IPS DF 4.7 (cell line): ENCODE measurements around the gene RPL15.
"Not testable (repeated sequence)": the region's sequence is repeated elsewhere in the genome, so short reads cannot be mapped to it uniquely, and the experiment has no call there.

ENCODE experiments used
- DNase-seq: peaks from one replicate; pipeline ENCODE4 v3.0.0-alpha.2; 2013; ENCODE audit warnings: low spot score; ENCODE audit errors: extremely low read depth

The RPL15 gene

DNA sequence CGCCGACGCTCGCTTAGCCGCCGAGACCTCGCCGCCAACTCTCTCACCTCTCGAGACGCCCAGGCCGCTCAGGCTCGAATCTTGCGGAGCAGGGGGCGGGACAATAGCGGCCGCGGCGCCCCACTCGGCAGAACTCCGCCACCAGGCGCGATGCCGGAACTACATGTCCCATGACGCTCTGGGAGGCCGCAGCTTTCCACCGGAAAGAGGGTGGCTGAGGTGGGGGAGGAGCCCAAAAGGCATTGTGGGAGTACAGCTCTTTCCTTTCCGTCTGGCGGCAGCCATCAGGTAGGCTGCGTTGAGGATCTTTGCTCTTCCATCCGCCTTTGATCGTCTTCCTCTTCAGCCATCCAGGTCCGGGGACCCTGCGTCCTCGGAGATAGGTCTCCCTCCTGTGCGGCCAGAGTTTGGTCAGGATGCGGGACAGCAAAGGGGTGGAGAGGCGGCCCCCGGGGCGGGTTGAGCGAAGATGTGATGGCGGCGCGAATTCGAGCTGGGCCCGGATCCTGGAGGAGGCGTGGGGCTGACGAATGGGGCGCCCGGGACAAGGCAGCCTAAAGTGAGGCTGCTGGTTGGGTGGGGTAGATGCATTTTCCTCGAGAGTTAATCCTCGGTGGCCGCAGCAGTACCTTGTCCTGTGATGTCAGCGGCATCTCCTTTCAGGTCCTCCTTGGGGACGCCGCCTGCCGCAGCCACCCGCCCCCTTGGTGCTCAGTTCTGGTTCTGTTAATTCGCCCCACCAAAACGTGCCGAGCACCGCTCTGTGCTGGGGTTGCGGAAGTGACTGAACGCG lies at the start of gene RPL15, which contains the start of gene NKIRAS1:
TSS of gene RPL15 (plus strand) at position 247 of the 793 bp plus-strand sequence. CDS start 728 bp downstream, outside the sequence.
TSS of gene NKIRAS1 (minus strand) at position 105 of the 793 bp plus-strand sequence. CDS start 6,086 bp downstream, outside the sequence.
- peak; percentile 86 for DNase-seq

DNA sequence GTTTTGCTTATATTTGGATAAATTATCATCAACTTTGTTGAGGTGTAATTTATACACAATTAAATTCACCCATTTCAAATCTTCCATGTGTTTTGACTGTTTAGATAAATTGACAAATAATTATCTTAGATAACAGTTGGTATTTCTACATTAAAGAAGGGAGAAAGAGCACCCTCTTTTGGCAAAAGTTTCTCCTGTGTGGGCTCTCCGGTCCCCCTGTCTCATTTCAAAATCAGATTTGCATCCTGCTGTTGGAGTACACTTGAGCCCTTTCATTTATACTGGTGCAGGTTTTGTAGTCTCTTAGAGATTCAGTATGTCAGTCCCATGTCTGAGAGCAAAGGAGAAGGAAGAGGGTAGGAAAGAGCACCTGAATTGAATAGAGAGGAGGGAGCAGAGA lies 49.5 kb upstream of the RPL15 start:
- no peak for DNase-seq

- no peak for DNase-seq
Observed at GRCh38 chr3:23867838-23868237, 49.1 kb upstream of the RPL15 start.

DNA sequence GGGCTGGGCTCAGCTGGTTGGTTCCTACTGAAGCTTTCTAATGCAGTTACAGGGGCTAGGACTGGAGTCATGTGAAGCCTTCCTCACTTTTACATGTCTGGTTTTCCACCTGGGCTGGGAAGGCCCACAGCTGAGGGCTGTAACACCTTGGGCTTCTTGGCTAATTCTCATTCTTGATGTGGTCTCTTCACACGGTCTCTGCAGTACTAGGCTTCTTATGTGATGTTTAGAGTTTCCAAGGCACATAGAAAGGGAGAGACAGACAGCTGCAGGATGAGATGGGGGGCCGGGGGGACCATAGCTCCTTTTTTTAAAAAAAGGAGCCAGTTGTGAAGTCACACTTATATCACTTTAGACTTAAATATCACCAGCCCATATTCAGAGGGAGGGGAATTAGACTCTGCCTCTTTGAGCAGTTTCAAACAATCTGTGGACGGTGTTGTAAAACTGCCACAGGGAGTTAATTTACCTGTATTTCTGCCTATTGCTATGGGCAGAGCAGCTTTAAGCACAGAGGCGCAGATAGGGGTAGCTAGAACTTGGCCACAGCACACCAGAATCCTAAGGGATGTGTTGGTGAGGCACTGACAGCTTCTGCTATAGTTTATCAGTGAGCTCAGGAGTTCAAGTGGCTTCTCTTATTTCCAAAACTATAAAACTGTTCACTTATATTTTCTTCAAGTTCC lies 46.8 kb upstream of the RPL15 start:
- no peak for DNase-seq

DNA sequence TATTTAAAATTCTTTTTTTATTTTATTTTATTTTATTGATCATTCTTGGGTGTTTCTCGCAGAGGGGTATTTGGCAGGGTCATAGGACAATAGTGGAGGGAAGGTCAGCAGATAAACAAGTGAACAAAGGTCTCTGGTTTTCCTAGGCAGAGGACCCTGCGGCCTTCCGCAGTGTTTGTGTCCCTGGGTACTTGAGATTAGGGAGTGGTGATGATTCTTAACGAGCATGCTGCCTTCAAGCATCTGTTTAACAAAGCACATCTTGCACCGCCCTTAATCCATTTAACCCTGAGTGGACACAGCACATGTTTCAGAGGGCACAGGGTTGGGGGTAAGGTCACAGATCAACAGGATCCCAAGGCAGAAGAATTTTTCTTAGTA lies 46.3 kb upstream of the RPL15 start:
- DNase-seq: not testable (repeated sequence)

DNA sequence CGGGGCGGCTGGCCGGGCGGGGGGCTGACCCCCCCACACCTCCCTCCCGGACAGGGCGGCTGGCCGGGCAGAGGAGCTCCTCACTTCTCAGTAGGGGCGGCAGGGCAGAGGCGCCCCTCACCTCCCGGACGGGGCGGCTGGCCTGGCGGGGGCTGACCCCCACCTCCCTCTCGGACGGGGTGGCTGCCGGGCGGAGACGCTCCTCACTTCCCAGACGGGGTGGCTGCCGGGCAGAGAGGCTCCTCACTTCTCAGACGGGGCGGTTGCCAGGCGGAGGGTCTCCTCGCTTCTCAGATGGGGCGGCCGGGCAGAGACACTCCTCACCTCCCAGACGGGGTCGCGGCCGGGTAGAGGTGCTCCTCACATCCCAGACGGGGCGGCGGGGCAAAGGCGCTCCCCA lies 45.6 kb upstream of the RPL15 start:
- DNase-seq: not testable (repeated sequence)

GRCh38 chr3:23872330-23872729 lies 44.6 kb upstream of the RPL15 start:
- no peak for DNase-seq

- no peak for DNase-seq
Observed at GRCh38 chr3:23873941-23874340, 43.0 kb upstream of the RPL15 start.

DNA sequence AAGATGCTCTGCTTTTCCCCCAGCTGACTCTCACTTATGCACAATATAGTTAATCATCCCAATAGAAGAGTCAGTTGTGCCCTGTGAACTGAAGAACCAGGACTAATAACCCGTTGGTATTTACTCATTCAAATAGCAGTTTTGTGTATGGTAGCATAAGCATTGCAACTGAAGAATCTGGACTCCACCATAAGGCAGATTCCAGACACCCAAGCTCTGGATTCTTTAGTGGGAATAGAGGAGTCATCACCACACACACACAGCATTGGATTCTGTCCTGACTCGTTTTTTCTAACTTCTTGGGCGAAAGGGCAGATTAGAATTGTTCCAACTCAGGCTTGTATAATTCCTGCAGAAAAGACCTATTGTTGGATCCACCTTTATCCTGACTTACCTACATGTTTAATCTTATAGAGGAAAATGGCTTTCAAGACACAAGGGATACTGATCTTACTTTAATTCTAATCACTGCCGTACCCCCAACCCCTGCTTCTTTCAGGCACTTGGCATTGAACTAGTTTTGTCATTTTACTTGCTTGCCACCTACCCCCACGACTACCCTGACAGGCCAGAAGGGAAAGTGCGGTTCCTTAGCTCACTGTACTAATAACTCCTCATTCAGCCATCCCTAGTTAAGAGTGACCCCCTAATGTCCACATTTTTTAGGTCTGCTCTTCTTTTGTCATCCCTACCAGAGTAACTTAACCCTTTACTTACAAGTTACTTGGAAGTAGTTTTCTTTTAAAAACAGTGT lies 42.4 kb upstream of the RPL15 start:
- DNase-seq: no peak

DNA sequence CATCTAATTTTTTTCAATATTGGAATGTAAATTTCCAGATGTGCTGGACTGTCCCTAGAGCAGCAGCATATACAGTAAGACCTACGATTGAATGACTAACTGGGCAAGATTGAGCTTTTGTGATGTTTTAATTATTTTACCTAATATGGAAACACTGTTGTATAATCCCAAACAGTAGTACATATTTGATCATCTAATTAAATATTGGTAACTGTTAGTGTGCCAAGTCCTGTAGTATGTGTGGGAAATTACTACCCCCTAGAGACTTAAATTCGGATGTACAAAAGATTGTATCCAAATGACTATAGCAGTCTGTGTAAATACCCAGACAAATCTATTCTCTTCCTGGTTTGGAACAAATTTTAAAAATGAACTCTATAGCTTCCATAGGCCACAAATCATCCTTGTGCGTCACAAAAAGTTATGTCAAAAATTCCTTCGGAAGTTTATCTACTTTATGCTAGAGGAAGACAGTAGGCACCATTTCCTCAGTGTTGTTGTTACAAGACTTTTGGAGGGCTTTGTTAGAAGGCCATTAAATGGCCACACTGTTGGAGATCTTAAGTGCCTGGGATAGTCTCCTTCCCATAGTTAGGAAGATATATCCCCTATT lies 41.7 kb upstream of the RPL15 start:
- no peak for DNase-seq

DNA sequence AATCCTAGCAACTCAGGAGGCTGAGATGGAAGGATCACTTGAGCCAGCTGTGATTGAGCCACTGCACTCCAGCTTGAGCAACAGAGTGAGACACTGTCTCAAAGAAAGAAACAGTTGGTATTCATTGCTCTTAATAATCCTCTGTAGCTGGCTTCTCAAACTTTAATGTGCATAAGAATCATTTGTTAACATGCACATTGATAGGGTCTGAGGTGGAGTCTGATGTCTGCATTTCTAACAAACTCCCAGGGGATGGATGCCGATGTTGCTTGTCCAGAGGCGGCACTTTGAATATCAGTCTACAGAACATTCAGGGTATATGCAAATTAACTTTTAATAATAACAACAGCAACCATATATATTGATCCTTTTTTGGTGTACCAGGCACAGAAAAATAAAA lies 40.0 kb upstream of the RPL15 start:
- no peak for DNase-seq

GRCh38 chr3:23877329-23877980 lies 39.5 kb upstream of the RPL15 start:
- DNase-seq: no peak

GRCh38 chr3:23879485-23879884 lies 37.4 kb upstream of the RPL15 start:
- DNase-seq: no peak

DNA sequence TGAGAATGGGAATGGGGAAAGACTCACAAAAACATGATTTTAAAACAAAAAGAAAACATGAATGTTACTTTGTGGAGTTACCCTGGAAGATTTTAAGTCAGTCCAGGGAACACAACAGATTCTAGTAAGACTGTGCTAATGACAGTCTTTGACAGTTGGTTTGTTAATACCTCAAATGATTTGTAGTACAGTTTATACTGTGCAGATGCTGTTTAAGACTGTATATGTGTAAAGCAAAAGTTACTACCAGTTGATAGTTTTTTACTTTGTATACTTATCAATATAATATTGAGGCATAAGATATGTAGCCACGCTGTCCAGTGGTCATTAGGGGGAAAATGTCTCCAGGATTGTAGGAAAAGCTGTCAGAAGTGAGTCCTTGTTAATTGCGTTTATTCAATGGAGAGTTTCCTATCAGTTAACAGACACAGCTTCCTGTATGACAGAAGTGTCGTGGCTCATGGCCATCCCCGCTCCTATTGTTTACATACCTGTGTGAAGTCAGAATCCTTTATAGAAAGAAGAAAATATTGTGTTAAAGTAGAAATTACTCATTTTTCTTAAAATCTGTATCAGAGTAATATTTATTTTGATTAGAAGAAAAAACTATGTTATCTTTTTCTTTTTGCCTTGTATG lies 36.1 kb upstream of the RPL15 start:
- no peak for DNase-seq

DNA sequence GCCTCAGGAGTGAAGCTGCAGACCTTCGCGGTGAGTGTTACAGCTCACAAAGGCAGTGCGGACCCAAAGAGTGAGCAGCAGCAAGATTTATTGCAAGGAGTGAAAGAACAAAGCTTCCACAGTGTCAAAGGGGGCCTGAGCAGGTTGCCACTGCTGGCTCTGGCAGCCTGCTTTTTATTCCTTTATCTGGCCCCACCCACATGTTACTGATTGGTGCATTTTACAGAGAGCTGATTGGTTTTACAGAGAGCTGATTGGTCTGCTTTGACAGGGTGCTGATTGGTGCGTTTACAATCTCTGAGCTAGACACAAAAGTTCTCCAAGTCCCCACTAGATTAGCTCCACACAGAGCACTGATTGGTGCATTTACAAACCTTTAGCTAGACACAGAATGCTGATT lies 34.9 kb upstream of the RPL15 start:
- DNase-seq: not testable (repeated sequence)

DNA sequence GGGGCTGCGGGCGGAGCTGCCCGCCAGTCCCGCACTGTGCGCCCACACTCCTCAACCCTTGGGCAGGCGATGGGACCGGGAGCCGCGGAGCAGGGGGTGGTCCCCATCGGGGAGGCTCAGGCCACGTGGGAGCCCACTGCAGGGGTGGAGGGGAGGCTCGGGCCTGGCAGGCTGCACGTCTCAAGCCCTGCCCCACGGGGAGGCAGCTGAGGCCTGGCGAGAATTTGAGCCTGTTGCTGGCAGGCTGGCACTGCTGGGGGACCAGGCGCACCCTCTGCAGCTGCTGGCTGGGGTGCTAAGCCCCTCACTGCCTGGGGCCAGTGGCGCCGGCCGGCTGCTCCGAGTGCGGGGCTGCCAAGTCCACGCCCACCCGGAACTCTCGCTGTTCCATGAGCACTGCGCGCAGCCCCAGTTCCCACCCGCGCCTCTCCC lies 34.4 kb upstream of the RPL15 start:
- no peak for DNase-seq

DNA sequence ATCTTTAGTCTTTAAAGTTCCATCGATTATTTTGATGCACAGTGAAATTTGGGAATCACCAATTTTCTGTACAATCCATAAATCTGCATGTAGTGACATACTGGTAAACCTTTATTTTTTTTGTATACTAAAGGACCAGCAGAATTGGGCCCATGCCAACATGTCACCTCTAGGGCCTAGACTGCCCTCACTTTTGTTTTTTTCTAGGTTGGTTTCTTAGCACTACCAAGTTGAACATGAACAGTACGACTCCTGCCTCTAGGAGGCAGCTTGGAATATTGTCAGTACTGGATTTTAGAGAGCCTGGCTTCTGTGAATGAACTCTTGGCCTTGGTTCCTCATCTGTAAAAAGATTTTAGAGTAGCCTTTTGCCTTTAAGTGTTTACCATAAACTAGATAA lies 32.5 kb upstream of the RPL15 start:
- DNase-seq: no peak

DNA sequence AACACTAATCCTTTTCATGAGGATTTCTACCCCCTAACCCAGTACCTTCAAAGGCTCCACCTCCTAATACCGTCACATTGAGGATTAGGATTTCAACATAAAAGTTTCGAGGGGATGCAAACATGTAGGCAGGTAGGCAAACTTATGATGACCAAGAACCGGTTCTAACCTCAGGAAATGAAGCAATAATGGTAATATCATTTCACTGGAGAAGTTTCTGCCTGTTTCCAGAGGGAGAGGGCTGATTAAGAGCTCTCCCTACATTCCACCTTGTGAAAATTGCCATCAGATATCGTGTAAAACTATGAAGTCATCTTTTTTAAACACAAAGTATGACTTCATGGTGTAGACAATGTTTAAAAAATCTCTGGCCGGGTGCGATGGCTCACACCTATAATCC lies 31.7 kb upstream of the RPL15 start:
- no peak for DNase-seq

- DNase-seq: no peak
Observed at GRCh38 chr3:23886311-23886710, 30.6 kb upstream of the RPL15 start.

- no peak for DNase-seq
Observed at GRCh38 chr3:23888617-23889228, 28.2 kb upstream of the RPL15 start.
